Thymus (tissue), 11 donors: ENCODE data around the gene SORBS1. TPM values are rescaled to one million over a fixed set of nuclear protein-coding genes. Genes with fewer than 3 reads are reported as not detected.

Source experiments
- DNase-seq, 9 donors: peaks; one replicate each; pipeline ENCODE4 v3.0.0-alpha.2; 2013; ENCODE audit warnings: low spot score in 9 of 9, low read depth in 6 of 9, missing footprints in 1 of 9
- H3K27ac ChIP-seq, 2 donors: one replicate each; pipeline ENCODE4 v1.5.1; 2013; ENCODE audit warnings: control low read depth in 1 of 2, low read depth in 1 of 2, low read length in 1 of 2, mild to moderate bottlenecking in 1 of 2, moderate library complexity in 1 of 2
- H3K27me3 ChIP-seq, 2 donors: one replicate each; pipeline ENCODE4 v1.5.1; 2013; ENCODE audit warnings: low read length in 1 of 2; ENCODE audit not compliant: control insufficient read depth in 2 of 2, insufficient read depth in 1 of 2
- H3K36me3 ChIP-seq, 2 donors: one replicate each; pipeline ENCODE4 v1.5.1; 2013; ENCODE audit warnings: low read length in 1 of 2, mild to moderate bottlenecking in 1 of 2, moderate library complexity in 1 of 2; ENCODE audit not compliant: control insufficient read depth in 2 of 2, insufficient read depth in 2 of 2
- H3K4me1 ChIP-seq, 2 donors: one replicate each; pipeline ENCODE4 v1.5.1; 2013; ENCODE audit warnings: low read length in 2 of 2; ENCODE audit not compliant: control insufficient read depth in 2 of 2, insufficient read depth in 2 of 2
- H3K4me3 ChIP-seq, 2 donors: one replicate each; pipeline ENCODE4 v1.5.1; 2013; ENCODE audit warnings: low read length in 2 of 2, control low read depth in 1 of 2, mild to moderate bottlenecking in 1 of 2
- H3K9me3 ChIP-seq, 2 donors: one replicate each; pipeline ENCODE4 v1.5.1; 2013; ENCODE audit warnings: low read length in 1 of 2, mild to moderate bottlenecking in 1 of 2; ENCODE audit not compliant: control insufficient read depth in 2 of 2, insufficient read depth in 1 of 2
- WGBS: extraction: QIAGEN DNeasy Blood & Tissue Kit; methylation state at CpG from one replicate; pipeline ENCODE4 v1.1.7; 2013; 5-methylcytosine and 5-hydroxymethylcytosine counted together
- polyA plus RNA-seq: library from polyadenylated mRNA; stranded (reverse); fragments of 200-250 nt; gene quantifications from one replicate; pipeline ENCODE4 v1.2.3, GENCODE V29; 2013
- total RNA-seq: library from RNA; stranded (reverse); fragments of 120-200 nt; gene quantifications from one replicate; pipeline ENCODE4 v1.2.4, GENCODE V29; 2013
- donor health status: healthy.

Gene SORBS1
- total and polyA plus RNA-seq, 2 donors, result 1.9 to 25.3 TPM

- no peaks in the 10 kb centered on the region for H3K4me1 ChIP-seq
- H3K9me3 ChIP-seq, result no peaks in the 10 kb centered on the region
- H3K27ac ChIP-seq, result no peak overlapping the region
- WGBS, result 93% methylated on average over 3 of the region's 3 CpGs
- no peak overlapping the region for H3K4me3 ChIP-seq
- no peaks in the 10 kb centered on the region for H3K27me3 ChIP-seq
- H3K36me3 ChIP-seq, result no peaks in the 10 kb centered on the region
- DNase-seq, result no peak
Measured at GRCh38 chr10:95341716-95342130, 219.4 kb downstream of the SORBS1 start.

GRCh38 chr10:95339863-95340262 is 221.3 kb downstream of the SORBS1 start:
- Histone ChIP-seq H3K27ac (no peak overlapping the region), H3K27me3 (no peaks in the 10 kb centered on the region), H3K36me3 (no peaks in the 10 kb centered on the region), H3K9me3 (no peaks in the 10 kb centered on the region), H3K4me1 (no peaks in the 10 kb centered on the region), H3K4me3 (no peak overlapping the region)
- DNase-seq, result no peak
- WGBS, result 97% methylated on average over 1 of the region's 1 CpG

GRCh38 chr10:95337423-95338160 is 223.6 kb downstream of the SORBS1 start:
- Histone ChIP-seq H3K27ac (no peak overlapping the region), H3K27me3 (no peaks in the 10 kb centered on the region), H3K4me3 (no peak overlapping the region), H3K4me1 (no peaks in the 10 kb centered on the region), H3K36me3 (no peaks in the 10 kb centered on the region), H3K9me3 (no peaks in the 10 kb centered on the region)
- 94% methylated on average over 10 of the region's 10 CpGs for WGBS
- no peak for DNase-seq

- Histone ChIP-seq H3K27ac (no peak overlapping the region), H3K9me3 (no peaks in the 10 kb centered on the region), H3K4me1 (no peaks in the 10 kb centered on the region), H3K36me3 (no peaks in the 10 kb centered on the region), H3K27me3 (no peaks in the 10 kb centered on the region), H3K4me3 (no peak overlapping the region)
- no peak for DNase-seq
- 97% methylated on average over 9 of the region's 9 CpGs for WGBS
Measured at GRCh38 chr10:95336702-95337101, 224.5 kb downstream of the SORBS1 start.

GRCh38 chr10:95335933-95336699 is 225.1 kb downstream of the SORBS1 start:
- Histone ChIP-seq H3K4me1 (no peaks in the 10 kb centered on the region), H3K27ac (no peak overlapping the region)
- no peak for DNase-seq

GRCh38 chr10:95334805-95335144 is 226.4 kb downstream of the SORBS1 start:
- H3K27ac ChIP-seq, result no peak overlapping the region
- no peaks in the 10 kb centered on the region for H3K9me3 ChIP-seq
- no peaks in the 10 kb centered on the region for H3K27me3 ChIP-seq
- no peaks in the 10 kb centered on the region for H3K36me3 ChIP-seq
- H3K4me1 ChIP-seq, result no peaks in the 10 kb centered on the region
- H3K4me3 ChIP-seq, result no peak overlapping the region
- no peak for DNase-seq
- WGBS, result 94% methylated on average over 3 of the region's 3 CpGs

More at GRCh38 chr10:95335933-95336699, 225.1 kb downstream of the SORBS1 start:
- H3K27me3 ChIP-seq, result no peaks in the 10 kb centered on the region
- no peaks in the 10 kb centered on the region for H3K36me3 ChIP-seq
- H3K9me3 ChIP-seq, result no peaks in the 10 kb centered on the region
- WGBS, result 97% methylated on average over 19 of the region's 19 CpGs
- H3K4me3 ChIP-seq, result no peak overlapping the region

- no peak for DNase-seq
- no peaks in the 10 kb centered on the region for H3K27me3 ChIP-seq
- 87% methylated on average over 12 of the region's 12 CpGs for WGBS
- no peaks in the 10 kb centered on the region for H3K36me3 ChIP-seq
- H3K27ac ChIP-seq, result no peak overlapping the region
- no peaks in the 10 kb centered on the region for H3K9me3 ChIP-seq
- H3K4me1 ChIP-seq, result no peaks in the 10 kb centered on the region
- H3K4me3 ChIP-seq, result no peak overlapping the region
Measured at GRCh38 chr10:95333997-95334804, 227.0 kb downstream of the SORBS1 start.

- 95% methylated on average over 4 of the region's 4 CpGs for WGBS
- Histone ChIP-seq H3K4me3 (no peak overlapping the region), H3K27ac (no peak overlapping the region)
Measured at GRCh38 chr10:95332666-95333249, 228.4 kb downstream of the SORBS1 start.

More at GRCh38 chr10:95332666-95333249, 228.4 kb downstream of the SORBS1 start:
- Histone ChIP-seq H3K27me3 (no peaks in the 10 kb centered on the region), H3K9me3 (no peaks in the 10 kb centered on the region), H3K36me3 (no peaks in the 10 kb centered on the region), H3K4me1 (no peaks in the 10 kb centered on the region)
- DNase-seq, result no peak
